NCI-H2227 treated with DMSO at 0.1 percent for 48 hours (cell line): ENCODE results near the gene ARID4B.
"Not testable (repeated sequence)": the region's sequence is repeated elsewhere in the genome, so short reads cannot be mapped to it uniquely, and the experiment has no call there.

Experiments used
- DNase-seq: peaks from one replicate; lab custom pipeline; 2025; lab: John Stamatoyannopoulos, UW

Gene ARID4B

DNA sequence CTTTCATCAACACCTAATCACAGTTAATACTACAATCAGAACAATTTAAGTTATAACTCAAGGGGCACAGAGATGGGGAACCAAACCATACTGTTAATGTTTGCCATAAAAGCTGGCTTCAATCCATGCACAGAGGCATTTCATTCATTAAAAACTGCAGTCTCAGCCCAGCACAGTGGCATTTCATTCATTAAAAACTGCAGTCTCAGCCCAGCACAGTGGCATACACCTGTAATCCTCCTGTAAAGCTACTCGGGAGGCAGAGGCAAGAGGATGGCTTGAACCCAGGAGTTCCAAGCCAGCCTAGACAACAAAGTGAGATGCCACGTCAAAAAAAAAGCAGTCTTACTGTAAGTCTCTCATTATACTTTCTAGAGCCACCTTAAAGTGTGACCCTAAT, 29.2 kb downstream of the ARID4B start:
- DNase-seq = no peak

DNA sequence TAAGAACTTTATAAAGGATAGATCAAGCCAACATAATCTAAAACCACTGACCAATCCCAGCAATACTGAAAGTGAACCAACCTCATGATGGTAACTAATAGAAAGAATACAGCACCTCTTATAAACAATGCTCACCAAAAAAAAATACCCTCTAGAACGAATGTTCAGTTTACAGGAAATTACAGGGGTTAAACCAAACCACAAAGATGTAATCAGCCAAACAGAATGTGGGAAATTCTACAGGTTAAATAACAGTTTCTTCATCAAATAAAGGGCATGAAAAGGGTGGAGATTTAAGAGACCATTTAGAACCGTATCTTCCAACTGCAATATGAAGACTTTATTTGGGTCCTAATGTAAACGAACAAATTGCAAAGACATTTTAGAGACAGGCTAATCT, 30.4 kb downstream of the ARID4B start:
- DNase-seq = no peak

DNA sequence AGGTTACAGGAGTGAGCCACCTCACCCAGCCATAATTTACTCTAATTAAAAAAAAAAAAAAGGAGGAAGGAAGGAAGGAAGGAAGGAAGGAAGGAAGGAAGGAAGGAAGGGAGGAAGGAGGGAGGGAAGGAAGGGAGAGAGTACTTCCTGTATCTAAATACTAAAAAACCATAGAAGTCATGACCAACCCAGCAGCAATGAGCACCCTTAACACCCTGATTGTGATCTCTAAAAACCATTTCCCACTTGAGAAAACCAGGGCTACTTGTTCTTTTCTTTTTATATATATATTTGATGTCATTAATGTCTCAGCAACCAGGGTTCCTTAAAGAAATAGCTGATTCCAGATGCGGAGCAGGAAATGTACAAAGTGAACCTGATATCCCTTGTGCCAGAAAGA, 31.2 kb downstream of the ARID4B start:
- DNase-seq = no peak

DNA sequence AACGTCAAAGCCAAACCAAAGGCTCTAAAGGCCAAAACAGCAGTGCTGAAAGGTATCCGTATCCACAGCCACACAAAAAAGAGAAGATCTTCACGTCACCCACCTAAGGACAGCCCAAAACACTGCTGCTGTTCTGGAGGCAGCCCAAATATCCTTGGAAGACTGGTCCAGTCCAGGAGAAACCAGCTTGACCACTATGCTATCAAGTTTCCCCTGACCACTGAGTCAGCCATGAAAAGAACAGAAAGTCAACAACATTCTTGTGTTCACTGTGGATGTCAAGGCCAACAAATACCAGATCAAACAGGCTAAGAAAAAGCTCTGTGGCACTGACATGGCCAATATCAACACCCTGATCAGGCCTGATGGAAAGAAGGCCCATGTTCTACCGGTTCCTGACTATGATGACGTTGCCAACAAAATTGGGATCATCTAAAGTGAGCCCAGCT, 32.1 kb downstream of the ARID4B start:
- no peak for DNase-seq

DNA sequence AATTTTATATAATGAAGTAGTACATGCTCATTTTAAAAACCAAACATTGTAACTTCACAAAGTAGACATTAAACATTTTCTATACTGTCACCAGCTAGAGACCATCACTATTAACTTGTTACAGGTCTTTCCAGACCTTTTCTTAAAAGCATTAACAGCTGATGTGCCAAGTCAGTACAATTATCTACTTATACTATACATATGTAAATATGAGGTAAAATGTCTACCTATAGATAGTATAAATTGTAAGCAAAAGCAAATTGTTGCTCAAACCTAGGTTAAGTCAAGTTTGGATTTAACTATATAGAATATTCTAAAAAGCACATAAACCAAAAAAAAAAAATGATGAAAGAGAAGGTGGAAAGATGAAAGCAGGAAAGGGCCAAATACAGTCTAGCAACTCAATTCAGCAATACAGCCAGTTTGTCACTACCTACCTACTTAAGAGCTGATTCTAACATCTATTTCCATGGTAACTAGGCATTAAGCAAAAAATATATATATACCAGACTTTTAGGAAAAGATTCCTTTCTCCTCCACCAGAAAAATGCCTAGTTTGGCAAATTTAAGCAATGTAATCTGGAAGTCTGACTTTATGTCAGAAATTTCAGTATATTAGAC, 34.5 kb downstream of the ARID4B start:
- DNase-seq = no peak

DNA sequence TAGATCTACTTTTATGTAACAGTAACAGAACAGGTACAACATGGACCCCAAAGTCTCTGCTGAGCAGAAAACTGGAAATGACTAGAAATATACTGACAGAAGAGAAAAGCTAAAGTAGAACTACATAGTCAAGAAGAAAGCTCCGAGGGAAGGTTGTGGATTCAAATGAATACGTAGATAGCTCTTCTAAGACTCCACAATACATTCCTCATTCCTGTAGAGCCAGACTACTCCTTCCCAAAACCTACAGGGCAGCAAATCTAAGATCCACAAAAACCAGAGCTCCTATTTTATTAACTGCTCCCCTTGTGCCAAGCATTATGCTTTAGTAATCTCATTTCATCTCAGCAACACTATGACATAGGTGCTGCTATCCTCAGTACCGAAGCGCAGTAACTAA, 35.2 kb downstream of the ARID4B start:
- no peak for DNase-seq

DNA sequence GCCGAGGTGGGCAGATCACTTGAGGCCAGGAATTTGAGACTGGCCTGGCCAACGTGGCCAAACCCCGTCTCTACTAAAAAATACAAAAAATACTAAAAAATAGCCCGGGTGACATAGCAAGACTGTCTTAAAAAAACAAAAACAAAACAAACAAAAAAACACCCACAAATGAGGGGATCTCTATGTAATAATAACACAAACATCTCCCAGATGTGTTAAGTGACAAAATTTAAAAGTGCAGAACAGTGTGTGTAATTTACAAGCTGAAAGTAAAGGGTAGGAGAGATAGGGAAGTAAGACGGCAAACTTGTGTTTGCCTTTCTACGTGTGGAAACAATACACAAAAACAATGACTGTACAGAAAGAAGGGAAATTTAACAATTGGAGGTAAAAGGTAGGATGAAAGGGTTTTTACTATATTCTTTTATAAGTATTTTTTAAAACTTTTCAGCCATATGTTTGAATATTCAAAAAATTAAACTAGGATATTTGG, 36.3 kb downstream of the ARID4B start:
- no peak for DNase-seq

DNA sequence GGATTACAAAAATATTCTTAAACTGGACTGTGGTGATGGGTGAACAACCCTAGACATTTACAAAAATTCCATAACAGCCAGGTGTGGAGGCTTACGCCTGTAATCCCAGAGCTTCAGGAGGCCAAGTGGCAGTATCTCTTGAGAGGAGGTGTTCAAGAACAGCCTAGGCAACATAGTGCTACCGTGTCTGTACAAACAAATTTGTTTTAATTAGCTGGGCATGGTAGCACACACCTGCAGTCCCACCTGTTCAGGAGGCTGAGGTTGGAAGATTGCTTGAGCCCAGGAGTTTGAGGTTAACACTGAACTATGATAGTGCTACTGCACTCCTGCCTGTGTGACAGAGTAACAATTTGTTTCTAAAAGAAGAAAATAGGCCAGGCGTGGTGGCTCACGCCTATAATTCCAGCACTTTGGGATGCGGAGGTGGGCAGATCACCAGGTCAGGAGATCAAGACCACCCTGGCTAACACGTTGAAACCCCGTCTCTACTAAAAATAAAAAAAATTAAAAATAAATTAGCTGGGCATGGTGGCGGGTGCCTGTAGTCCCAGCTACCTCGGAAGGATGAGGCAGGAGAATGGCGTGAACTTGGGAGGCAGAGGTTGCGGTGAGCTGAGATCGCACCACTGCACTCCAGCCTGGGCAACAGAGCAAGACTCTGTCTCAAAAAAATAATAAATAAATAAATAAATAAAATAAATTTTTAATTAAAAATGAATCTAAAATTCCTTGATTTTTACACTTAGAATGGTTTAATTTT, 37.1 kb downstream of the ARID4B start:
- DNase-seq = no peak

DNA sequence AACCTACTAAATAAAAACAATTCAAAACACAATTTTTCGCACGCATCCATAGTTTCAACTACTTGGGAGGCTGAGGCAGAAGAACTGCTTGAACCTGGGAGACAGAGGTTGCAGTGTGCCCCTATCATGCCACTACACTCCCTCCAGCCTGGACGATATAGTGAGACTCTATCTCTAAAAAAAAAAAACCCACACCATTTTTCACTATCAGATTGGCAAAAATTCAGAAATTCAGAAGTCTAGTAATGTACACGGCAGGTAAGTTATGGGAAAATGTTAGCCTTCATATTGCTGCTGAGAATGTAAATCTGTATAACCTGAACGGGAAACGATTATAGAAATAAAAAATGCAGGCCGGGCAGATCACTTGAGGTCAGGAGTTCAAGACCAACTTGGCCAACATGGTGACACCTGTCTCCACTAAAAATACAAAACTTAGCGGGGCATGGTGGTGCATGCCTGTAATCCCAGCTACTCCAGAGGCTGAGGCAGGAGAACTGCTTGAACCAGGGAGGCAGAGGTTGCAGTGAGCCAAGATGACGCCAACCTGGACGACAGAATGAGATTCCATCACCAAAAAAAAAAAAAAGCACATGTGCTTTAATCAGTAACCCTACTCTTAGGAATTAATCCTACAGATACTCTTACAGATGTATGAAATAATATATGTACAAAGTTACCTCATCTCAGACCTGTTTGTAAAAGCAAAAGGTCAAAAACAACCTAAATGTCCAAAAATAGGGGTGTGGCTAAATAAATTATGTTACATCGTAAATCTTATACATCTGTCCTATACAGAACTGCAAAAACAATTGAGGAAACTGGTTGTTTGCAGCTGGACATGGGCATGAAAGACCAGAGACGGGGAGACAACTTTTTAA, 37.9 kb downstream of the ARID4B start:
- DNase-seq = no peak

DNA sequence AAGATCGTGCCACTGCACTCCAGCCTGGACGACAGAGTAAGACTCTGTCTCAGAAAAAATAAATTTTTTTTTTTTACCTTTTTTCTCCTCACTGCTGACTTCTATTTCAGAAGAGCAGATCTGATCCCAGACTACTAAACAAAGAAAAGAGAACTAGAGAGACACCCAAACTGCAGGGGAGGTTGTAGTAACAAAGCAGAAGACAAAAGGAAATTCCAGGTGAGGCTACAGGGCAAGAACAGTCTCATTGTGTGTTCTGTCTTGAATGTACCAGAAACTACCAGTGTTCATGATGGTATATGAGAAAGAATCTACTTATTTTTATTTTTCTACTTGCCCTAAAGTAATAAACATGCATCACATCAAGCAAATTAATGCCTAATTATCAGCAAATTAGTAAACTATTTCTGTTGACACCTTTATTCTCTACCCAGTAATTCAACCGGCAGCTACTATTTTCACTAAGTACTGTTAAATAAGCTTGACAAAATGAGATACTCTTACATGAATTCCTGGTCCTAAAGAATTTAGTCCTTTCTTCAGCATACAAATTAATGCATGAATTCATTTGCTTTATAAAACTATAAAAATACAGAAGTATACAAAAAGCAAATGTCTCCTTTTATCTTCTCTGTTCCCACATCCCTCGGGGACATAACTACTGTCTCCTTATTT, 40.6 kb downstream of the ARID4B start:
- no peak for DNase-seq

DNA sequence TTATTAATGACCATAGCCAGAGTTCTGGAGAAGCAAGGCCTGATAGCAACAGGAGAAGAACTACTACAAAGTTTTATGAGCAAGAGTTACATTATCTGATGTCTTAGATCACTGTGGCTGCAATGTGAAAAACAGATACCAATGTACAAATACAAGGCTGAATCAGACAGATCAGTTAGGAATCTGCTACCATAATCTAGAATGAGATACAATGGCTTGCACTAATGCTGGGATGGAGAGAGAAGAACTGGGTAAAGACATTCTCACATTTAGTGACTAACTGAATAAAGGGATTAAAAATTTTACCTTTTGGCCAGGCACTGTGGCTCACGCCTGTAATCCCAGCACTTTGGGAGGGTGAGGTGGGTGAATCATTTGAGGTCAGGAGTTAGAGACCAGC, 41.3 kb downstream of the ARID4B start:
- DNase-seq = no peak

DNA sequence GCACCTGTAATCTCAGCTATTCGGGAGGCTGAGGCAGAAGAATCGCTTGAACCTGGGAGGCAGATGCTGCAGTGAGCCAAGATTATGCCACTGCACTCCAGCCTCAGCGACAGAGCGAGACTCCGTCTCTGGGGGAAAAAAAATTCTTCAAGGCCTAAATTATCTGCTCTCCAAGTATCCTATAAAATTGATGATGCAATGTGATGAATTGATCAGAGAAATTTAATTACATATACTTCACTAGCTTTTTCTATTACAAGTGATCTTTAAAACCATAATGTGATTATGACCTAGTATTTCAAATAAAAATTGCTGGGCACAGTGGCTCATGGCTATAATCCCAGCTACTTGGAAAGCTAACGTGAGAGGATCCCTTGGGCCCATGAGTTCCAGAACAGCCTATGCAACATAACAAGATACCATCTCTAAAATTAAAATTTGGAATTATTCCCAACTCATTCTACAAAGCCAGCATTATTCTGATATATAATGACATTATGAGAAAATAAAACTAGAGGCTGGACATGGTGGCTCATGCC, 43.7 kb downstream of the ARID4B start:
- no peak for DNase-seq

DNA sequence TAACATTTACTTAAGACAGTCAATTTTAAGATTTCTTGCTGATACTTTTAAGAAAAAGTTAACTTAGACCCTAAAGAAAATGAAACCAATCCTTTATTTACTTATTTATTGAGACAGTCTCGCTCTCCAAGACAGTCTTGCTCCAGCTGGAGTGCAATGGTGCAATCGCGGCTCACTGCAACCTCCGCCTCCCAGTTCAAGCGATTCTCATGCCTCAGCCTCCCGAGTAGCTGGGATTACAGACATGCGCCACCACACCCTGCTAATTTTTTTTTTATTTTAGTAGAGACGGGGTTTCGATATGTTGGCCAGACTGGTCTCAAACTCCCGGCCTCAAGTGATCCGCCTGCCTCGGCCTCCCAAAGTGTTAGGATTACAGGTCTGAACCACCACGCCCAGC, 44.3 kb downstream of the ARID4B start:
- not testable (repeated sequence) for DNase-seq

DNA sequence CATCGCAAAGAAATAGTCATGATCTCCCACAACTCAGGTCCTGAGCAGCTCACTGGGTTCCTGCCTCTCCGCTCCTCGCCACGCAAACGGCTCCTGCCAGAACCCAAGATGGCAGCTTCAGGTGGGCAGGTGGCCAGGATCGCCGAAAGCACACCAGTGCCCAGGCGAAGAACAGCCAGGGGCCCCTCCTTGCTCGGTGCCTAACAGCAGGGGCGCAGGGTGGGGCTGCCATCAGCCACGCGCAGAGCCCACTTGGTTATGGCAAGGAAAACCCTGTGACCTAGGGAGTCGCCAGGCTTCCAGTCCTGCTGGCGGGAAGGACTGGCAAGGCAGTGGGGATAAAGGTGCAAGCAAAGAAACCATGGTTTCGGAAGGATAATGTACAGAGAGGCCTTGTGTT, 47.5 kb downstream of the ARID4B start:
- DNase-seq = no peak

DNA sequence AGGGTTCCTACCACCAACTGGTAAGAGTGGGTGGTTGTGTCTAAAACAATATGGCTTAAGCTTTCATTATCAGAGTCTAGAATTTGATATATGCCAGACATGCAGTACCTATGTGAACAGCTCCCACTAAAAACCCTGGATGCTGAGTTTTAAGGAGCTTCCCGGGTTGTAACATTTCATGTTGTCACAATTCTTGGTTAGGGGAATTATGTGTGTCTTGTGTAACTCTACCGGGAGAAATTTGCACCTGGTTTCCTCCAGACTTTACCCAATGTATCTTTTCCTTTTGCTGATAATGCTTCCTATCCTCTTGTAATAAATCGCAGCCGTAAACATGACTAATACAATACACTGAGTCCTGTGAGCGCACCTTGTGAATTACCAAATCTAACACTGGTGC, 48.3 kb downstream of the ARID4B start:
- DNase-seq = no peak

DNA sequence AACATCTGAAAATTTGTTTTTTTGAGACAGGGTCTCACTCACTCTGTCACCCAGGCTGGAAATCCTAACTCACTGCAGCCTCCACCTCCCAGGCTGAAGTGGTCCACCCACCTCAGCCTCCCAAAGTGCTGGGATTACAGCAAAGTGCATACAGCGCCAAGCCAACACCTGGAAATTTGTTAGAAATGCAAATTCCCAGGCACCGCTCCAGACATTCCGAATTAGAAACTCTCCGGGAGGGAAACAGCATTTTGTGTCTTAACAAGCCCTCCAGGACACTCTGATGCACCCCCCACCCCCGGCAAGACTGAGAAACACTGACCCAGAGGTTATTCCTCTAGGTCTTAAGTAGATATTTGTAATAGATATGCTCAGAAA, 49.1 kb downstream of the ARID4B start:
- DNase-seq = no peak

DNA sequence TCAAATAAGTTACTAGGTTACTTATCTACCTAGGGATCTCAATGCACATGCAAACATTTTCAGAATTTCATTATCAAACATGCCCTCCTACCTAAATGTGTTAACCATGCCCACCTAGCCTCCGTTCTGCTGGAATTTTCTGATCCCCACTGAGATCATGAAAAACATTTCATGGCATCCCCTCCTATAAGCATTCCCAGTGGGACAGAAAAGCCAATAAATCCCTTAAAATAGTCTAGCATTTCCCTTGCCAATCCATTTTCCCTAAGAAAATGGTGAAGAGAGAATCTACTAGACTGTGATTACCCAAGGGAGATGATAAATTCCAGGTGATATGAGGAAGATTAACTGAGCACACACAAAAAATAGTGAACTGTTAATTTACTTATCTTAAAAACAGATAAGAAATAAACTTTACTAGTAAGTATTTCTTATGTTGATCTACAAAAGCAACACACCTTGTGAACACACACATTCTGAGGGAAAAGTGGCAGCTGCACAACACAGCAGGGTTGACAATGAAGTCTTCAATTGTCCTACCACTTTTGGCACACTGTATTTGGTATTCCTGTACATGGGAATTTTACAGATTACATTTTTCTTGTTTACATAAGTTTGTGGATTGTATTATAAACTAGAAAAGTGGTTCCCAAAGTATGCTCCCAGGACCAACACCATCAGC, 49.6 kb downstream of the ARID4B start:
- DNase-seq = no peak

DNA sequence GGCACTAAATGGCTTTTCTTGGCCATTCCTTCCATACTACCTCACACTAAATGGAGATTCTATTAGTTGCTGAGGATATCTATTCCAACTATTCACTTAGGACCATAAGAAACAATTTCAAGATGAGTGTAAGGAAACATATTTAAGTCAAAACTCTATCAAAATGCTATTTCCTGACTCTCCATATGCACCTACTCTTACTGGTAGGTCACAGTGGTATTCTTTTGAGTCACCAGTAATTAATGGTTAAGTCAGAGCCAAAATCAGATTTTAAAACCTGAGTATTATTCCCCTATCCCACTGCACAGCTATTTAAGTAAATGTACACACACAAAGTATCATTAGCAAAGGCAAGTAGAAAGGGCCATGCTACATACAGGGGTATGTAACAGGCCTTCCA, 50.3 kb downstream of the ARID4B start:
- no peak for DNase-seq

DNA sequence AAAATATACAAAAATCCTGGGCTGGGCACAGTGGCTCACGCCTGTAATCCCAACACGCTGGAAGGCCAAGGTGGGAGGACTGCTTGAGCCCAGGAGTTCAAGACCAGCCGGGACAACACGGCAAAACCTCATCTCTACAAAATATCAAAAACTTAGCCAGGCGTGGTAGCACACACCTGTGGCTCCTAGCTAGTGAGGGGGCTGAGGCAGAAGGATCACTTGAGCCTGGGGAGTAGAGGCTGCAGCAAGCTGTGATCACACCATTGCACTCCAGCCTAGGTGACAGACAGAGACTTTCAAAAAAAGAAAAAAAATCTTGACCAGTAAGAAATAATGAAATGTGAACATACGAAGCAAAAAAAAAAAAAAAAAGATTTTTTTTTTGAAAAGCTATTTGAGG, 52.1 kb downstream of the ARID4B start:
- DNase-seq = no peak

DNA sequence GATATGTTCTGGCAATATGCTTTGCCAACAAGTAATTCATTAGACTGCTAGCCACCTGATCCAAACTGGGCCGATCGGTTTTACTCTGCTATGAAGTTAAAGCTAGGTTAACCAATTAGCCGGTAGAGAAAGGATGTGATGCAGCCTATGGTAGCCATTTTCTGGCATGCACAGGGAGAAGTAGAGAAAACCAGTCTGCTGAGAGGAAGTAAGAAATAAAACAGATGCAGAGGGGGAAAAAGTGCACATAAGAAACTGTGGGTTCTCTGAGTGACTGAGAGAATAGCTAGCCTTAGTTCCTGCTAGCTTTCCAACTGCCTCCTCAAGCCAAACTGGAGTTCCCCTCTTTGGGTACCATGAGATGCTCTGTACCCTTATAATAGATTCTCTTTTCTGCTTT, 52.8 kb downstream of the ARID4B start:
- no peak for DNase-seq

DNA sequence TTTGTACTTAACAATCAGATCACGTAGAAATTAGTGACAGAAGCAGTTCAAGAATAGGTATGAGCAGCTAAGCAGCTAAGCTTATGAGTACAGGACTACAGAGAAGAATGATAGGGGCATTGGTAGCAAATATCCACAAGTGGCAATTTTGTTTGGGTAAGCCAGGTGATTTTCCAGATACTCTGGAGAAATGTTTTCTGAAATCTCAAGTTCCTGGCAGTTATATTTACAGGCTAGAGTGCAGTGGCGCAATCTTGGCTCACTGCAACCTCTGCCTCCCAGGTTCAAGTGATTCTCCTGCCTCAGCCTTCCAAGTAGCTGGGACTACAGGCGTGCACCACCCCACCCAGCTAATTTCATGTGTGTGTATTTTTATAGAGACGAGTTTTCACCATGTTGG, 55.1 kb downstream of the ARID4B start:
- DNase-seq = no peak
